Thyroid gland (tissue), 4 donors: ENCODE measurements around the gene FAM117A.

Experiments used
- CTCF ChIP-seq, 6 experiments: fragments of 200-600 bp in 3 of 6; fragments of 450-650 bp in 3 of 6; sonication (generic) in 3 of 6; IDR thresholded peaks; one replicate each; pipeline ENCODE4 v1.5.1; 2016 to 2019; ENCODE audit warnings: antibody characterized with exemption in 6 of 6, mild to moderate bottlenecking in 2 of 6, inconsistent platforms in 1 of 6, moderate library complexity in 1 of 6
- POLR2A ChIP-seq, 2 donors: fragments of 450-650 bp; IDR thresholded peaks; one replicate each; pipeline ENCODE4 v1.6.1; 2017; ENCODE audit warnings: antibody characterized with exemption in 2 of 2, mild to moderate bottlenecking in 2 of 2, moderate library complexity in 1 of 2

GRCh38 chr17:49707246-49707607 lies 56.7 kb downstream of the FAM117A start:
- TF ChIP-seq CTCF (IDR thresholded peaks at IDR 0.05), result no peak
- TF ChIP-seq POLR2A (IDR thresholded peaks at IDR 0.05), result no peak
